SK-N-SH treated with all-trans-retinoic acid at 6 μM for 48 hours (cell line): ENCODE measurements around the gene IL4I1.

ENCODE experiments used
- ATAC-seq: fragments of 200-7000 bp; cut with Tn5 transposase; 3 replicates; pipeline ENCODE4 v1.9.1; 2020; ENCODE audit warnings: mild to moderate bottlenecking, moderate library complexity
- ARNTL ChIP-seq: fragments of 450-650 bp; formaldehyde crosslinking; IDR thresholded peaks from 2 replicates; pipeline ENCODE4 v1.5.0; 2020; ENCODE audit warnings: low read depth, mild to moderate bottlenecking, moderate library complexity, borderline replicate concordance
- BACH2 ChIP-seq: fragments of 250-450 bp; sonication (Bioruptor Pico); IDR thresholded peaks from 2 replicates; pipeline ENCODE4 v1.9.0; 2021; ENCODE audit warnings: mild to moderate bottlenecking, borderline replicate concordance
- CSDC2 ChIP-seq: fragments of 250-450 bp; sonication (Bioruptor Pico); IDR thresholded peaks from 2 replicates; pipeline ENCODE4 v1.5.0; 2020; ENCODE audit warnings: mild to moderate bottlenecking, moderate library complexity
- CSRNP3 ChIP-seq: fragments of 250-450 bp; sonication (Bioruptor Pico); IDR thresholded peaks from 2 replicates; pipeline ENCODE4 v1.5.1; 2021; ENCODE audit warnings: mild to moderate bottlenecking, moderate library complexity
- ESRRG ChIP-seq: fragments of 250-450 bp; sonication (Bioruptor Pico); IDR thresholded peaks from 2 replicates; pipeline ENCODE4 v1.6.1; 2021; ENCODE audit warnings: mild to moderate bottlenecking
- GLIS3 ChIP-seq: fragments of 250-450 bp; sonication (Bioruptor Pico); IDR thresholded peaks from 2 replicates; pipeline ENCODE4 v1.5.0; 2020; ENCODE audit warnings: mild to moderate bottlenecking, moderate library complexity
- ISL1 ChIP-seq: fragments of 250-450 bp; sonication (Bioruptor Pico); IDR thresholded peaks from 2 replicates; pipeline ENCODE4 v2.1.2; 2022; ENCODE audit warnings: mild to moderate bottlenecking, moderate library complexity
- OSR1 ChIP-seq: fragments of 250-450 bp; sonication (Bioruptor Pico); IDR thresholded peaks from 2 replicates; pipeline ENCODE4 v1.8.0; 2022; ENCODE audit warnings: moderate library complexity, mild to moderate bottlenecking, inconsistent platforms
- PATZ1 ChIP-seq: fragments of 250-450 bp; sonication (Bioruptor Pico); IDR thresholded peaks from 2 replicates; pipeline ENCODE4 v1.8.0; 2020; ENCODE audit warnings: mild to moderate bottlenecking, moderate library complexity, borderline replicate concordance
- POU6F1 ChIP-seq: fragments of 250-450 bp; sonication (Bioruptor Pico); IDR thresholded peaks from 2 replicates; pipeline ENCODE4 v1.8.0; 2021; ENCODE audit warnings: low read depth, mild to moderate bottlenecking, moderate library complexity, borderline replicate concordance
- PPARA ChIP-seq: fragments of 250-450 bp; sonication (Bioruptor Pico); IDR thresholded peaks from 2 replicates; pipeline ENCODE4 v1.5.0; 2020; ENCODE audit warnings: mild to moderate bottlenecking, borderline replicate concordance
- RARB ChIP-seq: fragments of 250-450 bp; sonication (Bioruptor Pico); IDR thresholded peaks from 2 replicates; pipeline ENCODE4 v1.8.0; 2021; ENCODE audit warnings: mild to moderate bottlenecking, moderate library complexity
- SNAI2 ChIP-seq: fragments of 250-450 bp; sonication (Bioruptor Pico); IDR thresholded peaks from 2 replicates; pipeline ENCODE4 v1.5.0; 2020; ENCODE audit warnings: mild to moderate bottlenecking, moderate library complexity
- TCF4 ChIP-seq: fragments of 250-450 bp; sonication (Bioruptor Pico); IDR thresholded peaks from 2 replicates; pipeline ENCODE4 v1.8.0; 2021; ENCODE audit warnings: mild to moderate bottlenecking, moderate library complexity, borderline replicate concordance
- TOX ChIP-seq: fragments of 250-450 bp; sonication (Bioruptor Pico); IDR thresholded peaks from 2 replicates; pipeline ENCODE4 v1.8.0; 2021; ENCODE audit warnings: mild to moderate bottlenecking, moderate library complexity, borderline replicate concordance
- TSHZ2 ChIP-seq: fragments of 250-450 bp; sonication (Bioruptor Pico); IDR thresholded peaks from 2 replicates; pipeline ENCODE4 v1.5.0; 2020; ENCODE audit warnings: mild to moderate bottlenecking, moderate library complexity
- ZC3H10 ChIP-seq: fragments of 250-450 bp; sonication (Bioruptor Pico); IDR thresholded peaks from 2 replicates; pipeline ENCODE4 v1.5.1; 2021; ENCODE audit warnings: mild to moderate bottlenecking, moderate library complexity
- ZFP3 ChIP-seq: fragments of 250-450 bp; sonication (Bioruptor Pico); IDR thresholded peaks from 2 replicates; pipeline ENCODE4 v1.5.0; 2020; ENCODE audit warnings: mild to moderate bottlenecking, moderate library complexity
- ZFP30 ChIP-seq: fragments of 450-650 bp; formaldehyde crosslinking; IDR thresholded peaks from 2 replicates; pipeline ENCODE4 v1.5.0; 2022; ENCODE audit warnings: mild to moderate bottlenecking, moderate library complexity
- ZNF565 ChIP-seq: fragments of 450-650 bp; formaldehyde crosslinking; conservative IDR thresholded peaks from 2 replicates; pipeline ENCODE4 v1.5.0; 2020; ENCODE audit warnings: low read depth, mild to moderate bottlenecking, moderate library complexity
- ZNF8 ChIP-seq: fragments of 450-650 bp; formaldehyde crosslinking; IDR thresholded peaks from 2 replicates; pipeline ENCODE4 v1.5.0; 2020; ENCODE audit warnings: mild to moderate bottlenecking, moderate library complexity

IL4I1 gene

GRCh38 chr19:49851456-49852259 lies 45.0 kb downstream of the IL4I1 start:
- no peak for ATAC-seq
- TF ChIP-seq ESRRG (CRISPR knock-in tag) (no peak), ZNF565 (CRISPR knock-in tag) (no peak), BACH2 (no peak)

- peak; percentile 80 for ATAC-seq
- TF ChIP-seq ZFP3 (CRISPR knock-in tag): no peak
- no peak; the same call in 1 of the 2 replicates for TF ChIP-seq TSHZ2 (CRISPR knock-in tag)
- no peak for TF ChIP-seq ISL1 (CRISPR knock-in tag)
- TF ChIP-seq BACH2: no peak
- no peak; the same call in 1 of the 2 replicates for TF ChIP-seq PATZ1 (CRISPR knock-in tag)
- TF ChIP-seq ZNF565 (CRISPR knock-in tag): no peak
- no peak for TF ChIP-seq GLIS3 (CRISPR knock-in tag)
- no peak for TF ChIP-seq CSDC2
- TF ChIP-seq TCF4 (CRISPR knock-in tag): no peak
- no peak for TF ChIP-seq ZNF8
- TF ChIP-seq ZC3H10 (CRISPR knock-in tag): no peak
- no peak for TF ChIP-seq RARB (CRISPR knock-in tag)
- no peak for TF ChIP-seq OSR1 (CRISPR knock-in tag)
- TF ChIP-seq SNAI2 (CRISPR knock-in tag): no peak
- no peak for TF ChIP-seq POU6F1
- TF ChIP-seq ARNTL (CRISPR knock-in tag): no peak
- no peak for TF ChIP-seq CSRNP3 (CRISPR knock-in tag)
- no peak for TF ChIP-seq PPARA (CRISPR knock-in tag)
Observed at GRCh38 chr19:49850487-49851342, 46.0 kb downstream of the IL4I1 start, which contains the start of gene PTOV1. PTOV1 (plus strand) TSS chr19:49851159.

- TF ChIP-seq ISL1 (CRISPR knock-in tag): no peak
- no peak for TF ChIP-seq PPARA (CRISPR knock-in tag)
- no peak for TF ChIP-seq OSR1 (CRISPR knock-in tag)
- TF ChIP-seq CSRNP3 (CRISPR knock-in tag): no peak
- no peak for TF ChIP-seq ZFP30 (CRISPR knock-in tag)
- no peak for TF ChIP-seq ESRRG (CRISPR knock-in tag)
- TF ChIP-seq ZFP3 (CRISPR knock-in tag): no peak
- no peak for TF ChIP-seq TOX (CRISPR knock-in tag)
- no peak for TF ChIP-seq ZNF565 (CRISPR knock-in tag)
- TF ChIP-seq TCF4 (CRISPR knock-in tag): no peak
- TF ChIP-seq RARB (CRISPR knock-in tag): no peak
- ATAC-seq: no peak
Observed at GRCh38 chr19:49850221-49850486, 46.5 kb downstream of the IL4I1 start.
